SK-N-SH (cell line): Measurements from ENCODE around the gene FGF18. TPM values are rescaled to one million over a fixed set of nuclear protein-coding genes. Genes with fewer than 3 reads are reported as not detected.

Source experiments
- CTCF ChIA-PET: fragments of 300-600, 350-600 bp; formaldehyde crosslinking; extraction: SDS; loops from one replicate; lab custom pipeline; 2021; lab: Yijun Ruan, JAX
- POLR2A ChIA-PET: fragments of 350-600 bp; sonication (Branson Sonifier 250); formaldehyde crosslinking; extraction: SDS; loops from one replicate; lab custom pipeline; 2020; ENCODE audit warnings: antibody characterized with exemption, inconsistent platforms; lab: Yijun Ruan, JAX
- DNase-seq: peaks from one replicate; pipeline ENCODE4 v3.0.0; 2012
- H2AFZ ChIP-seq: fragments of 200-600 bp; sonication (generic); 2 replicates; pipeline ENCODE4 v1.8.1; 2016; ENCODE audit warnings: antibody characterized with exemption, mild to moderate bottlenecking, low read depth
- H3F3A ChIP-seq: fragments of 200-600 bp; sonication (generic); replicated peaks from 2 replicates; pipeline ENCODE3; 2016; ENCODE audit warnings: antibody characterized with exemption, mild to moderate bottlenecking; ENCODE audit not compliant: insufficient read depth
- H3K27ac ChIP-seq, 2 experiments: fragments of 200-500 bp in 1 of 2; fragments of 200-600 bp in 1 of 2; sonication (Bioruptor generic) in 1 of 2; sonication (generic), shearing (Covaris generic) in 1 of 2; 2 replicates each; pipeline versions ENCODE4 v1.5.1 to v1.6.1; 2014 to 2016; ENCODE audit warnings: low read depth in 2 of 2, inconsistent platforms in 1 of 2, low read length in 1 of 2, mild to moderate bottlenecking in 1 of 2, mixed read lengths in 1 of 2
- H3K27me3 ChIP-seq: fragments of 200-600 bp; sonication (generic), shearing (Covaris generic); 2 replicates; pipeline ENCODE4 v1.6.1; 2016; ENCODE audit warnings: mixed run types; ENCODE audit not compliant: insufficient read depth
- H3K36me3 ChIP-seq, 2 experiments: fragments of 200-500 bp in 1 of 2; fragments of 200-600 bp in 1 of 2; sonication (Bioruptor generic) in 1 of 2; sonication (generic) in 1 of 2; replicated peaks in 1 of 2; 2 replicates each; pipeline versions ENCODE3 to v1.5.1; 2014 to 2016; ENCODE audit warnings: low read length in 1 of 2, mild to moderate bottlenecking in 1 of 2; ENCODE audit not compliant: insufficient read depth in 2 of 2, control insufficient read depth in 1 of 2
- H3K4me1 ChIP-seq, 2 experiments: fragments of 200-500 bp in 1 of 2; fragments of 200-600 bp in 1 of 2; sonication (Bioruptor generic) in 1 of 2; sonication (generic), shearing (Covaris generic) in 1 of 2; 2 replicates each; pipeline versions ENCODE4 v1.5.1 to v1.6.1; 2014 to 2016; ENCODE audit warnings: low read depth in 1 of 2, low read length in 1 of 2, mixed run types in 1 of 2; ENCODE audit not compliant: insufficient read depth in 2 of 2, control insufficient read depth in 1 of 2
- H3K4me2 ChIP-seq: fragments of 200-600 bp; sonication (generic), shearing (Covaris generic); 2 replicates; pipeline ENCODE4 v1.6.1; 2017; ENCODE audit warnings: mixed run types
- H3K4me3 ChIP-seq, 2 experiments: fragments of 200-500 bp in 1 of 2; fragments of 200-600 bp in 1 of 2; sonication (Bioruptor generic) in 1 of 2; sonication (generic), shearing (Covaris generic) in 1 of 2; 2 replicates each; pipeline versions ENCODE4 v1.5.1 to v1.8.1; 2014 to 2016; ENCODE audit warnings: low read depth in 2 of 2, inconsistent platforms in 1 of 2, low read length in 1 of 2, mild to moderate bottlenecking in 1 of 2, mixed read lengths in 1 of 2, moderate library complexity in 1 of 2
- H3K79me2 ChIP-seq: fragments of 200-600 bp; sonication (generic); 2 replicates; pipeline ENCODE4 v1.8.1; 2017; ENCODE audit warnings: mild to moderate bottlenecking; ENCODE audit not compliant: insufficient read depth
- H3K9ac ChIP-seq: fragments of 200-600 bp; sonication (generic); 2 replicates; pipeline ENCODE4 v1.6.1; 2017; ENCODE audit warnings: mixed run types
- H3K9me2 ChIP-seq: fragments of 200-600 bp; sonication (generic); 2 replicates; pipeline ENCODE4 v1.6.1; 2017; ENCODE audit warnings: mixed run types
- H3K9me3 ChIP-seq: fragments of 200-600 bp; sonication (generic); 2 replicates; pipeline ENCODE4 v1.6.1; 2017; ENCODE audit warnings: mixed run types, mild to moderate bottlenecking, moderate library complexity
- H4K20me1 ChIP-seq: fragments of 200-600 bp; sonication (generic); 2 replicates; pipeline ENCODE4 v1.6.1; 2017; ENCODE audit warnings: mild to moderate bottlenecking, mixed run types; ENCODE audit not compliant: insufficient read depth
- CHD2 ChIP-seq: fragments of 150-350 bp; IDR thresholded peaks from 2 replicates; pipeline ENCODE4 v1.6.1; 2018; ENCODE audit warnings: low read length; ENCODE audit not compliant: partially characterized antibody
- EZH2phosphoT487 ChIP-seq: fragments of 200-600 bp; sonication (generic); IDR thresholded peaks from 2 replicates; pipeline ENCODE4 v1.6.1; 2017; ENCODE audit warnings: low read depth, mixed run types, mild to moderate bottlenecking, antibody characterized with exemption, moderate library complexity, borderline replicate concordance
- FOXJ3 ChIP-seq: sonication (generic); formaldehyde crosslinking; IDR thresholded peaks from 2 replicates; pipeline ENCODE4 v1.5.1; 2020; ENCODE audit warnings: mild to moderate bottlenecking, missing genetic modification reagents
- FOXM1 ChIP-seq: IDR thresholded peaks from 2 replicates; pipeline ENCODE4 v1.4.0; 2012; ENCODE audit warnings: low read depth, mild to moderate bottlenecking
- GABPA ChIP-seq: IDR thresholded peaks from 2 replicates; pipeline ENCODE4 v1.4.0; 2012; ENCODE audit warnings: low read depth, mild to moderate bottlenecking
- GATA2 ChIP-seq: sonication (generic); formaldehyde crosslinking; IDR thresholded peaks from 2 replicates; pipeline ENCODE4 v1.5.0; 2020; ENCODE audit warnings: mild to moderate bottlenecking, missing genetic modification reagents
- JUND ChIP-seq: IDR thresholded peaks from 2 replicates; pipeline ENCODE4 v1.4.0; 2012
- NRF1 ChIP-seq: IDR thresholded peaks from 2 replicates; pipeline ENCODE4 v1.6.1; 2012; ENCODE audit warnings: low read depth, mild to moderate bottlenecking, low read length
- POLR2AphosphoS5 ChIP-seq: IDR thresholded peaks from 2 replicates; pipeline ENCODE4 v1.6.1; 2012; ENCODE audit warnings: low read depth, low read length
- RCOR1 ChIP-seq: fragments of 150-350 bp; IDR thresholded peaks from 2 replicates; pipeline ENCODE4 v1.6.1; 2017; ENCODE audit warnings: antibody characterized with exemption, low read length
- RFX5 ChIP-seq: IDR thresholded peaks from 2 replicates; pipeline ENCODE4 v1.6.1; 2012; ENCODE audit warnings: mild to moderate bottlenecking, improper control_type of control experiment, low read length
- SIN3A ChIP-seq: IDR thresholded peaks from 2 replicates; pipeline ENCODE4 v1.6.1; 2012; ENCODE audit warnings: low read depth, mild to moderate bottlenecking, low read length, moderate library complexity, borderline replicate concordance
- SMC3 ChIP-seq: IDR thresholded peaks from 2 replicates; pipeline ENCODE4 v1.6.1; 2012; ENCODE audit warnings: low read depth, low read length, improper control_type of control experiment
- TAF1 ChIP-seq: IDR thresholded peaks from 2 replicates; pipeline ENCODE4 v1.6.1; 2012; ENCODE audit warnings: low read depth, mild to moderate bottlenecking, low read length, moderate library complexity, borderline replicate concordance
- TCF12 ChIP-seq: IDR thresholded peaks from 2 replicates; pipeline ENCODE4 v1.4.0; 2012
- TEAD4 ChIP-seq: IDR thresholded peaks from 2 replicates; pipeline ENCODE4 v1.4.0; 2012; ENCODE audit warnings: mild to moderate bottlenecking, borderline replicate concordance; ENCODE audit not compliant: insufficient read depth
- YY1 ChIP-seq: IDR thresholded peaks from 2 replicates; pipeline ENCODE4 v1.4.0; 2012; ENCODE audit warnings: low read depth, mild to moderate bottlenecking
- WGBS: methylation state at CpG from one replicate; pipeline ENCODE4 v1.1.6; 2017; ENCODE audit warnings: low lambda C conversion rate; 5-methylcytosine and 5-hydroxymethylcytosine counted together
- polyA plus RNA-seq, 3 experiments: library from polyadenylated mRNA; depleted of rRNA; stranded (reverse); fragments of >200 nt; gene quantifications; 2 replicates each; pipeline ENCODE4 v1.2.3, GENCODE V29; 2012
- TF ChIP-seq, protein P1 (sequence below): fragments of 150-350 bp; IDR thresholded peaks from 2 replicates; pipeline ENCODE4 v1.6.1; 2017; ENCODE audit warnings: antibody characterized with exemption, low read length, low read depth, borderline replicate concordance
- TF ChIP-seq, protein P2 (sequence below): fragments of 200-600 bp; sonication (generic); IDR thresholded peaks from 2 replicates; pipeline ENCODE4 v1.6.1; 2017; ENCODE audit warnings: antibody characterized with exemption, mild to moderate bottlenecking, moderate library complexity
- TF ChIP-seq, protein P3 (sequence below): IDR thresholded peaks from 2 replicates; pipeline ENCODE4 v1.4.0; 2012; ENCODE audit warnings: low read depth

FGF18 gene
- polyA plus RNA-seq, 1 of the 3 experiments (the other 2 are of a cell fraction) = 0.89 TPM

DNA sequence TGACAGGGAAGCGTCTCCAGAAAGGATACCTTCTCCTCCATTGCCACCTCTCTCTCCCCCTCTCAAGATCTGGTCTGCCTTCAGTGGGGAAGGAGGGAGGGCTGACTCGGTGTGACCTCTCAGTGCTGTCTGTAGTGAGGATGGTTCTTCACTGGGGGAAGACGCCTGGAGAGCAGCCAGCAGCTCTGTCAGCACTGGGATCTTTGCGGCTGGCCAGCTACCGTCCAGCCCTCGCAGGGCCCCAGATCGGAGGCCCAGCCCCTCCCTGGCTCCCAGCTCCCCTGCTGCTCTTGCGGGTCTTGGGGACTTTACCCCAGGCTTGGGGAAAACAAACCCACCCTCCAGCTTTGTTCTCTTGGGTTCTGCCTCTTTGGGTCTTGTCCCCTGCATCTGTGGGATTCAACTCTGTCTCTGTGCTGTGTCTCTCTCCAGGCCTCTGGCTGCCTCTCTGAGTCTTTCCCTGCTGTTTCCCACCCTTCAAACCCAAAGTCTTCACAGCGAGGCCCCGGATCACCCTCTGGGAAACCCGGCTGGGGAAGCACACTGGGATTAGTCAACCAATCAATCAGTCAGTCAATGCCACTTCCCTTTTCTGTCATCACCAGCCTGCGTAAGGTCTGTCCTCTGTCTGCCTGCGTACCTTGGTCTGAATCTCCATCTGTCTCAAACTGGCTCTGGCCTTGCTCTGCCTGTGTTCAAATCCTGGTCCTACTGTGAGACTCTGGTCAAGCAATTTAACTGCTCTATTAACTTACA is 23.0 kb downstream of the FGF18 start:
- CTCF ChIA-PET = interaction anchor here (0.8 kb wide), 1 partner anchor 42 kb away, joined by 3 read pairs; no protein-coding TSS in a partner anchor

DNA sequence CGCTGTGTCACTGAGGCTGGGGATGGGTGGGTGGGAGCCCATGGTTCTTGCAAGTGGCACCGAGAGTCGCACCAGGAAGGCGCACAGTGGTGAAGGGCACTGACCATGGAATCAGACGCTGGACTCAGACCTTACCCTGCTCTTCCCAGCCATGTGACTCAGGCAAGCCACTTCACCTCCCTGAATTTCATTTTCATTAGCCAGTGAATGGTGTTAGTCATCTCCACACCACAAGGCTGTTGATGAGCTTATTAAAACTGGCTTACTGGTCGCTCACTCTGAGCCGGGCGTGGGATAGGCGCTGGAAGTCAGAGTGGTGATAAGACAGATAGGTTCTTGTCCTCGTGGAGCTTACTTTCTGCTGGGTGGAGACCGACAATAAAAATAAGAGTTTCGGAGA is 25.1 kb downstream of the FGF18 start:
- H3K9ac ChIP-seq = no peak overlapping the region
- no peak for TF ChIP-seq FOXM1
- TF ChIP-seq, protein P1, sequence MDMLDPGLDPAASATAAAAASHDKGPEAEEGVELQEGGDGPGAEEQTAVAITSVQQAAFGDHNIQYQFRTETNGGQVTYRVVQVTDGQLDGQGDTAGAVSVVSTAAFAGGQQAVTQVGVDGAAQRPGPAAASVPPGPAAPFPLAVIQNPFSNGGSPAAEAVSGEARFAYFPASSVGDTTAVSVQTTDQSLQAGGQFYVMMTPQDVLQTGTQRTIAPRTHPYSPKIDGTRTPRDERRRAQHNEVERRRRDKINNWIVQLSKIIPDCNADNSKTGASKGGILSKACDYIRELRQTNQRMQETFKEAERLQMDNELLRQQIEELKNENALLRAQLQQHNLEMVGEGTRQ = no peak
- TF ChIP-seq POLR2AphosphoS5 = no peak
- no peak for TF ChIP-seq YY1
- TF ChIP-seq GABPA = no peak
- TF ChIP-seq RFX5 = no peak
- TF ChIP-seq, protein P2, sequence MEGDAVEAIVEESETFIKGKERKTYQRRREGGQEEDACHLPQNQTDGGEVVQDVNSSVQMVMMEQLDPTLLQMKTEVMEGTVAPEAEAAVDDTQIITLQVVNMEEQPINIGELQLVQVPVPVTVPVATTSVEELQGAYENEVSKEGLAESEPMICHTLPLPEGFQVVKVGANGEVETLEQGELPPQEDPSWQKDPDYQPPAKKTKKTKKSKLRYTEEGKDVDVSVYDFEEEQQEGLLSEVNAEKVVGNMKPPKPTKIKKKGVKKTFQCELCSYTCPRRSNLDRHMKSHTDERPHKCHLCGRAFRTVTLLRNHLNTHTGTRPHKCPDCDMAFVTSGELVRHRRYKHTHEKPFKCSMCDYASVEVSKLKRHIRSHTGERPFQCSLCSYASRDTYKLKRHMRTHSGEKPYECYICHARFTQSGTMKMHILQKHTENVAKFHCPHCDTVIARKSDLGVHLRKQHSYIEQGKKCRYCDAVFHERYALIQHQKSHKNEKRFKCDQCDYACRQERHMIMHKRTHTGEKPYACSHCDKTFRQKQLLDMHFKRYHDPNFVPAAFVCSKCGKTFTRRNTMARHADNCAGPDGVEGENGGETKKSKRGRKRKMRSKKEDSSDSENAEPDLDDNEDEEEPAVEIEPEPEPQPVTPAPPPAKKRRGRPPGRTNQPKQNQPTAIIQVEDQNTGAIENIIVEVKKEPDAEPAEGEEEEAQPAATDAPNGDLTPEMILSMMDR = no peak
- no peak for TF ChIP-seq SMC3
- TF ChIP-seq EZH2phosphoT487 = no peak
- TF ChIP-seq, all 33 proteins: peak for 0
- H3K27ac ChIP-seq = no peak overlapping the region
- DNase-seq = no peak
- no peaks in the 10 kb centered on the region for H4K20me1 ChIP-seq
- 92% methylated on average over 12 of the region's 12 CpGs for whole genome bisulfite sequencing
- H2AFZ ChIP-seq = no peak overlapping the region
- H3K9me2 ChIP-seq = no peaks in the 10 kb centered on the region
- no peaks in the 10 kb centered on the region for H3K9me3 ChIP-seq
- H3K4me1 ChIP-seq = no peaks in the 10 kb centered on the region; a peak in 1 of 4 replicates
- no peaks in the 10 kb centered on the region for H3K36me3 ChIP-seq
- H3K4me2 ChIP-seq = no peak overlapping the region
- H3F3A ChIP-seq = no peaks in the 10 kb centered on the region
- ChIA-PET CTCF (interaction anchor here (0.7 to 1.2 kb wide), 2 partner anchors 40 to 1458 kb away, joined by 3 to 4 read pairs; no protein-coding TSS in a partner anchor), POLR2A (no interaction called here)
- no peaks in the 10 kb centered on the region for H3K27me3 ChIP-seq
- no peak overlapping the region for H3K4me3 ChIP-seq
- H3K79me2 ChIP-seq = no peaks in the 10 kb centered on the region

More for the DNA sequence above, 23.0 kb downstream of the FGF18 start:
- POLR2A ChIA-PET = no interaction called here
- Histone ChIP-seq H3K4me1 (peaks cover 0 to 3% of the 10 kb centered on the region in 2 experiments; a peak in 1 of 4 replicates), H4K20me1 (no peaks in the 10 kb centered on the region), H3K9me3 (no peaks in the 10 kb centered on the region), H3K36me3 (no peaks in the 10 kb centered on the region), H2AFZ (no peak overlapping the region), H3K9me2 (no peaks in the 10 kb centered on the region), H3K4me2 (no peak overlapping the region), H3F3A (no peaks in the 10 kb centered on the region), H3K4me3 (no peak overlapping the region), H3K79me2 (no peaks in the 10 kb centered on the region), H3K9ac (no peak overlapping the region), H3K27ac (no peak overlapping the region), H3K27me3 (no peaks in the 10 kb centered on the region)
- 90% methylated on average over 7 of the region's 13 CpGs for WGBS
- TF ChIP-seq SMC3 (no peak), GABPA (no peak), TEAD4 (no peak), JUND (no peak), SIN3A (no peak), FOXJ3 (CRISPR knock-in tag) (no peak), POLR2AphosphoS5 (no peak), TCF12 (no peak), GATA2 (CRISPR knock-in tag) (no peak), RCOR1 (no peak), CHD2 (no peak), NRF1 (no peak), TAF1 (no peak)
- TF ChIP-seq, protein P3, sequence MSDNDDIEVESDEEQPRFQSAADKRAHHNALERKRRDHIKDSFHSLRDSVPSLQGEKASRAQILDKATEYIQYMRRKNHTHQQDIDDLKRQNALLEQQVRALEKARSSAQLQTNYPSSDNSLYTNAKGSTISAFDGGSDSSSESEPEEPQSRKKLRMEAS = no peak
- no peak for DNase-seq
